Retina (tissue), 1 donor: ENCODE measurements around the gene ODAM.
"Not testable (repeated sequence)": the region's sequence is repeated elsewhere in the genome, so short reads cannot be mapped to it uniquely, and the experiment has no call there.

Source experiments
- DNase-seq: peaks from one replicate; pipeline ENCODE4 v3.0.0-alpha.2; 2016

Gene ODAM, protein sequence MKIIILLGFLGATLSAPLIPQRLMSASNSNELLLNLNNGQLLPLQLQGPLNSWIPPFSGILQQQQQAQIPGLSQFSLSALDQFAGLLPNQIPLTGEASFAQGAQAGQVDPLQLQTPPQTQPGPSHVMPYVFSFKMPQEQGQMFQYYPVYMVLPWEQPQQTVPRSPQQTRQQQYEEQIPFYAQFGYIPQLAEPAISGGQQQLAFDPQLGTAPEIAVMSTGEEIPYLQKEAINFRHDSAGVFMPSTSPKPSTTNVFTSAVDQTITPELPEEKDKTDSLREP

GRCh38 chr4:70195425-70195824 is at the start of gene ODAM:
Gene ODAM (plus strand): TSS chr4:70195725. CDS start chr4:70196544, 819 bp downstream.
- no peak for DNase-seq

- DNase-seq: no peak
Observed at GRCh38 chr4:70151271-70151670, 44.3 kb upstream of the ODAM start.

GRCh38 chr4:70152088-70152487 is 43.4 kb upstream of the ODAM start:
- DNase-seq: no peak

DNA sequence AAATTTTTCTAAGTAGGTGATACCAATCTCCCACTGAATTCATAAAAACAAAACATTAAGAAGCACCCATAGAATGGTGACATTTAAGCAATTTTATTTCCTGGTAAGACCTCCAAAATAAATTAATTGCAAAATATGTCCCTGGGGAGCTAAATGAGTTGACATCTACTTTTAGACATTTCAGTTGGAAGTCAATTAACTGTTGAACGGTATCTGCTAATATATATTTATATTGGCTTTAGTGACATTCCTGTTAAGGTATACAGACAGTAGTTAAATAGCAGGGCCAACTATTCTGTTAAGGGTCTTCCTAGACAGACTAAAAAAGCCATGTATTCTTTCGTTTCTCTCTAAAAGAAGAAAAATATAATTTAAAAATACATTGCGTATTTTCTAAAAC is 41.6 kb upstream of the ODAM start, which contains the start of gene PRR27:
Gene PRR27 (plus strand): TSS at position 301 of the 400 bp plus-strand sequence. CDS start 139 bp downstream, outside the sequence.
- no peak for DNase-seq

DNA sequence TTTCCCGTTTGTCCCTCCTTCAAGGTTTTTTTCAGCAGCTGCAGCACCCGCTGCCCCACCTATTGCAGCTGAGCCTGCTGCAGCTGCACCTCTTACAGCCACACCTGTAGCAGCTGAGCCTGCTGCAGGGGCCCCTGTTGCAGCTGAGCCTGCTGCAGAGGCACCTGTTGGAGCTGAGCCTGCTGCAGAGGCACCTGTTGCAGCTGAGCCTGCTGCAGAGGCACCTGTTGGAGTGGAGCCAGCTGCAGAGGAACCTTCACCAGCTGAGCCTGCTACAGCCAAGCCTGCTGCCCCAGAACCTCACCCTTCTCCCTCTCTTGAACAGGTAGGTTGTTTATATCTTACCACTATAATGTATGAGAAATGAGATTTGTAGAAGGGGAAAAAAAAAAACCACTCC is 36.9 kb upstream of the ODAM start:
- no peak for DNase-seq

- DNase-seq: no peak
Observed at GRCh38 chr4:70177090-70177489, 18.4 kb upstream of the ODAM start.

DNA sequence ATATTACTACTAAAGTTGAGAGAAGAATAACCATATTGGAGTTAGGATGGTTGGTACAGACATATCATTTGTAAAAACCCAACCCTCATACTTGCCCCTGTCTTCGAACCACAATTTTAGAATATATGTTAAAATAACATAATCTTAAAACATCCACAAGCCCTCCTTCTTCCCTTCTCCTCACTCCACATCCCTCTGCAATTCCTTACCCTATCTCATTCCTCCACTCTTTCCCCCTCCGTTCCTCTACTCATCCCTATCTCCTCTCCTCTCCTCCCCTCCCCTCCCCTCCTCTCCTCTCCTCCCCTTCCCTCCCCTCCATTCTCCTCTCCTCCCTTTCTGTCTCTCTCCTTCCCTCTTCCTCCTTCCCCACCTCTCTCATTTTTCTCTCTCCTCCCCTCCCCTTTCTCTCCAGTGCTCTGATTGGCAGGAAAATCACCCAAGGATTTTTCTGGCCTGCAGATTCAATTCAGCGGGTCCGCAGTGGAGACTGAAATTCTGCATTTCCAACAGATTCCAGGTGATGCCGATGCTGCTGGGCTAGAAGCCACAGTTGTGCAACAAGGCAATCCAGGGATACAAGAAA is 17.4 kb upstream of the ODAM start:
- no peak for DNase-seq

- no peak for DNase-seq
Observed at GRCh38 chr4:70179811-70180210, 15.7 kb upstream of the ODAM start.

DNA sequence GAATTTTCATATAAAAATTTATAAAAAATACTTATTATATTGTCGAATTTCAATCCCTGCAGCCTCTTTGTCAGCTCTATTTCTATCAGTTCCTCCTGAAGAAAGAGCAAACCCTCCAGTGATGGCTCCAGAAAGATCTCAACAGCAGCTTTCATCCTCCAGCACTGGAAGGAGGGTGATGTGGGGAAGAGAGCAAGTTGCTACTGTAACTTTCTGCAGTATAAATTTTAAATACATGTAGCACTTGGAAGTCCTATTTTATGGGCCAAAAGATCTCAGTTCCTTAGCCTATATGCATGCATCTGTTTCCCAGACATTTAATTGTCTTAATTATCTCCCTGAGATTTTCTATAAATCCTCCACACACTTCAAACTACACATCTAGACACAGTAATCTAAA is 13.7 kb upstream of the ODAM start:
- DNase-seq: no peak

- no peak for DNase-seq
Observed at GRCh38 chr4:70182517-70183167, 12.9 kb upstream of the ODAM start.

DNA sequence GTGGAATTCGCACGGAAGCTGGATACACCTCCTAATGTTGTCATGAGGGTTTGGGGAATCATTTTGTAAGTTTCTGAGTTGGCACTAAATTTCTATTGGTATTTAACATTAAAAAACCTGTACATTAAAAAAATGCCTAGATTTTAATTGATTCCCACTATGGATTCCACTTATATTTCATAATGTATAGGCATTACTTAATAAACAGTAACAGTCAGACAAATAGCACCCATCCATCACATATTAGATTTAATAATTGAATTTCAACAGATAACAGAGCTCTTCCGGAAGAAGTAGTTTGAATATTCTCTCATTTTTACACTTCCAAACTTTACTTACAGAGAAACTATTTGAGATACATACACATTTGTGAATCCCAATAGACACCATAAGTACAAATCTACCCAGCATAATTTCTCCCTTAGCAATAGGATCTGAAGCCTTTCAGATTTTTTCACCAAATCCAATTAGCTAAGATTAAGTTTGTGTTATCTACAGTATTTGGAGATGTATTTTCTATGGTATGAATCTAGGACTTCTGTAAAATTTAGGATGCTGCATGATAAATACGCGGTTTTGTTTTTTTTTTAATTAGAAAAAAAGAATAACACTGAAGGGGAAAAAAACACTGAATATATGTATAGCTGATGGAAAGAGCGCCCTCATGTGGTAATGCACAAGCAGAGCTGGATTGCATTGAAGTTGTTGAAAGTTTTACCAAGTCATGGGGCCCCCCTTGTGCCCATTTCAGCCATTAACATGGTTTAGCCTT is 12.2 kb upstream of the ODAM start:
- DNase-seq: peak; percentile 6

DNA sequence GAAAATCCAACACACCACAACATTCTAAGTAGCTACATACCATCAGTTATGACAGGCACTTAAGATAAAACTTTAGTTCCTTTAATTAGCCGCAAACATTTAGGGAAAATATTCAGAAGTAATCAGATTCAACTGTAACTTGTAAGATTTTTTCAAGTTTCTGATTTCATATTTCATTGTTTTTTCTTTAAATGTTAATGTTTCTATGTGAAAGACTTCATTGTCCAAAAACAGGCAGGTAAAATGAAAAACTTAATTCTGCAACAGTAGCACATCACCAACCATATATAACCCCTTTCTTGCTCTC is 11.6 kb upstream of the ODAM start:
- DNase-seq: no peak

DNA sequence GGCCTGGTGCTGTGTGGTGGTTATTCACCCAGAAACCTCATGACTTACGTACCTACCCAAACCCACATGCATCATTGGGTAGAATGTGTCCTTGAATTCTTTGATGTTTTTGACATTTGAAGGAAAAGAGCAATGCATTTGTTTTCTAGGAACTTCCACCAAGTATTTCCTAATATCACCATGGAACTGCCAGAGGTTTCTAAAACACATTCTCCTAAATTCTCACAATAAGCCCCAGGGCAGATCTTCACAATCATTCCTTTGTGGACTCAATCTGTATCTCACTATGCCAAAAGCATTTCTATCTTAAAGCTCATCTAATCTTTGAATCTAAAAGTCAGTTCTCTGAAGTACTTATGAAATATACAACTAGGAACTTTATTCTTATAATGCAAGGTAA is 8.3 kb upstream of the ODAM start:
- DNase-seq: no peak

DNA sequence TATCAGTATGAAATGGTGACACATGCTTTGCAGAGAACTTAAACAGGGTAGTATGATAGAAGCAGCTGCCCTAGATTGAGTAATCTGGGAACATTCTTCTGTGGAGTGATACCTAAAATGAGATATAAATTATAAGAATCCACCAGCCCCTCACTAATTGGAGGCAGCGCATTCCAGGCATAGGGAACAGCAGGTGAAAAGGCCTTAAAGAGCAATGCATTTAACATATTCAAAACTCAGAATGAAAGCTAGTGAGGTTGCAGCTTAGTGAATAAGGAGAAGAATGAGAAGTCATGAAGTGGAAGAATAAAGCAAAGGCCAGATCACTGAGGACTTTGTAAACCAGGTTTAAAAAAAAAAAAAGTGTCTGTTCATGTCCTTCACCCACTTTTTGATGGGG is 4.9 kb upstream of the ODAM start:
- no peak for DNase-seq

DNA sequence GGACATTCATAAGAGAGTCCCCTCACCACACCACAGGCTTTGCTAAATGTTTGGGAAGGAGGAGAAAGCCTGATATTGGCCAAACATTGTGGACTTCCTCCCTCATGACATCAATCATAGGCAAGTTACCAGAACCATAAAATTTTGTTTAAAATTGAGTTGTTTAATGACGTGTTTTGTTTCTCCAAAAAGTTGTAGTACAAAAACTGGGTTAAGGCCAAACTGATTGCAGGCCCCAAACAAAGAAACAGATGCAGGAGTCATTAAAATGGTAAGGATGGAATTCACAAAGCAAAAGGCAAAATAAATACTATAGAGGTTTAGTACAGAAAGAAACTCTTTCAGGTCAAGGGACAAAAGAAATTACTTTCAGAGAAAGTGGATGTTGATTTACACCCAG is 3.9 kb upstream of the ODAM start:
- no peak for DNase-seq

DNA sequence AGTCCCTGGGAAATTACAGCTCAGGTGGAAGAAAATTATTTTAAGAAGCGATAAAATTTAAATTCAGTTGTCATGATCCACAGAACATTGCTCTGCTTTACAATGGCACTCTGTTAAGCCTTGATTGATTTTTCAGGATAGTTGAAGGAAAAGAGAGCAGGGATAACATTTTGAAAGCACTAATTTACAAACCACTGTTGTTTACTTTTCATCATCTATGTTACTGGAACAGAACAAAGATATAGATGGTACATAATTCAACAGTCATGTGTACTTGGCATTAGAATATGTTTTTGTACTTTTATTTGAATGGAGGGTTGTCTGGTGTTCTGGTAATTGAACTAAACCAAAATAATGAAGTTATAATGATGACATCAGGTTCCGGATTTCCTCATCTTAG is 2.6 kb upstream of the ODAM start:
- no peak for DNase-seq

DNA sequence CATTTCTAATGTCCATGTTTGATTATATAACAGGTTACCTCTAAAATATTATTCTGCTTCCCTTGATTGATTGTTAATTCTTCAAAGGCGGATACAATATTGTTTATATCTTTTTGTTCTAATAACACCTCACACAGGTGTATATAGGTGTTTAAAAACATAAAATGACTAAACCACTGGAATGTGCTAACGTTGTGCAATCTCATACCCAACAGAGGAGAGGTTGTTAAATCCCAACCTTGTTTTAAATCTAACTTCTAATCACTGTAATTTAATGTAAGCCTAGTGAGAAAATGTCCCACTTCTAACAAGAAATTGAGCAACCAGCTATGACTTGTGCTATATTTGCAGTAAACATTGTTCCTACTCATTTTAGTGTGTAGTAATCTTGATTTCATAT is 1.3 kb downstream of the ODAM start:
- no peak for DNase-seq

DNA sequence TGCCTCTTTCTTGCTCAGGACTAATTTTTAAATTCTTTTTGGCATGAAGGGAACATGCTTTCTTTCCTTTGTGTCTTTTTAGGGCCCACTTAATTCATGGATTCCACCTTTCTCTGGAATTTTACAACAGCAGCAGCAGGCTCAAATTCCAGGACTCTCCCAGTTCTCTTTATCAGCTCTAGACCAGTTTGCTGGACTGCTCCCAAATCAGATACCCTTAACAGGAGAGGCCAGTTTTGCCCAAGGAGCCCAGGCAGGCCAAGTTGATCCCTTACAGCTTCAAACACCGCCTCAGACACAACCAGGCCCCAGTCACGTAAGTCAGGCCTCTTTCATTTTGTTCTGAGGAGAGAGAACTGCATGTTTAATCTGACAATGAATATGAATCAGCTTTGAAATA is 2.3 kb downstream of the ODAM start:
- no peak for DNase-seq

- no peak for DNase-seq
Observed at GRCh38 chr4:70203601-70204000, 8.1 kb downstream of the ODAM start.

GRCh38 chr4:70212752-70213151 is 17.2 kb downstream of the ODAM start:
- not testable (repeated sequence) for DNase-seq

- DNase-seq: not testable (repeated sequence)
Observed at GRCh38 chr4:70216109-70216508, 20.6 kb downstream of the ODAM start.

DNA sequence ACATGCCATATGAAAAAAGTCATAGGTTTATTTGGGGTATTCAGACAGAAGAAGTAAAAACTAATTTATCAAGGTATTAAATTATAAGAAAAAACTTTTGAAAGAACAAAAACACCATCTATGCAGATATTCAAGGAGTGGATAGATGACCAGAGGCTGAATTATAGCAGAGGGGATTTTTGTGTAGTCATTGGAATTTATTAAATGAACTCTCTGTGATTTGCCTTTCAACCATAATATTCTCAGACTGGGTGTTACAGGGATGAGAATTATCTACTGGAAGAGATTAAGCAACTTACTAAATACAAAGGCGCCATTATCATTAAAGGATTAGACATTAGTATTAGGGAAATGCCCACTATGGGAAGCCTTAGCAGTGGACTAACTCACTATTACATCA is 21.0 kb downstream of the ODAM start:
- not testable (repeated sequence) for DNase-seq

DNA sequence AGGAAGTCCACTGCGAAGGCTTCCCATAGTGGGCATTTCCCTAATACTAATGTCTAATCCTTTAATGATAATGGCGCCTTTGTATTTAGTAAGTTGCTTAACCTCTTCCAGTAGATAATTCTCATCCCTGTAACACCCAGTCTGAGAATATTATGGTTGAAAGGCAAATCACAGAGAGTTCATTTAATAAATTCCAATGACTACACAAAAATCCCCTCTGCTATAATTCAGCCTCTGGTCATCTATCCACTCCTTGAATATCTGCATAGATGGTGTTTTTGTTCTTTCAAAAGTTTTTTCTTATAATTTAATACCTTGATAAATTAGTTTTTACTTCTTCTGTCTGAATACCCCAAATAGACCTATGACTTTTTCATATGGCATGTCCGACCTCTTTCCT is 25.9 kb downstream of the ODAM start:
- not testable (repeated sequence) for DNase-seq

DNA sequence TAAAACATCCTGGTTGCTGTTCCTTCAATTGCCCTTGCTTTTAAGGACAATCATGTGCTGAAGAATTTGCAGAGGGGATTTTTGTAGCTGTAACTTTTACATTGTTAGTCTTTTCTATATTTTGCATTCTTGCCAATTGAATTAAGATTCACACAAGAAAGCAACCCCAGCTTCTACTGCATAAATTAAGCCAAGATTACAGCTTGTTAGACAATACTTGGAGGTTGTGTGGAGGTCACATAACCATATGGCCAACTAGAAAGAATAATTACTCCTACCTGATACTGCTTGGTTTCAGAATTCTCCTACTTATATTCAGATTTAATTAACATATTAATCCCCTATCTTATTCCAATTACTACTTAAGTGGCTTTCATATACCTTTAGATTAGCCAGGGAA is 26.3 kb downstream of the ODAM start:
- DNase-seq: not testable (repeated sequence)
